PFSK-1 (cell line): Measurements from ENCODE around the gene PLA2G2A.

Source experiments
- FOXP2 ChIP-seq: optimal IDR thresholded peaks from 2 replicates; pipeline ENCODE3; 2011; ENCODE audit warnings: borderline replicate concordance, control low read depth, inconsistent platforms; ENCODE audit not compliant: insufficient read depth; ENCODE audit errors: extremely low read length, extremely low read depth
- POLR2AphosphoS5 ChIP-seq: IDR thresholded peaks from 2 replicates; pipeline ENCODE4 v1.6.1; 2012; ENCODE audit warnings: low read depth, mild to moderate bottlenecking, control low read depth, low read length, moderate library complexity
- SIN3A ChIP-seq: IDR thresholded peaks from 2 replicates; pipeline ENCODE4 v1.6.1; 2012; ENCODE audit warnings: mild to moderate bottlenecking, low read length, moderate library complexity, borderline replicate concordance; ENCODE audit not compliant: insufficient read depth
- TAF1 ChIP-seq: IDR thresholded peaks from 2 replicates; pipeline ENCODE4 v1.6.1; 2012; ENCODE audit warnings: low read length, control low read depth, borderline replicate concordance; ENCODE audit not compliant: insufficient read depth
- TF ChIP-seq, protein P1 (sequence below), 2 experiments: IDR thresholded peaks; 2 replicates each; pipeline versions ENCODE4 v1.6.1 to v1.8.0; 2011 to 2012; ENCODE audit warnings: low read depth in 2 of 2, low read length in 2 of 2, control low read depth in 1 of 2, inconsistent platforms in 1 of 2, mild to moderate bottlenecking in 1 of 2, moderate library complexity in 1 of 2; ENCODE audit not compliant: insufficient read depth in 1 of 2

The PLA2G2A gene

DNA sequence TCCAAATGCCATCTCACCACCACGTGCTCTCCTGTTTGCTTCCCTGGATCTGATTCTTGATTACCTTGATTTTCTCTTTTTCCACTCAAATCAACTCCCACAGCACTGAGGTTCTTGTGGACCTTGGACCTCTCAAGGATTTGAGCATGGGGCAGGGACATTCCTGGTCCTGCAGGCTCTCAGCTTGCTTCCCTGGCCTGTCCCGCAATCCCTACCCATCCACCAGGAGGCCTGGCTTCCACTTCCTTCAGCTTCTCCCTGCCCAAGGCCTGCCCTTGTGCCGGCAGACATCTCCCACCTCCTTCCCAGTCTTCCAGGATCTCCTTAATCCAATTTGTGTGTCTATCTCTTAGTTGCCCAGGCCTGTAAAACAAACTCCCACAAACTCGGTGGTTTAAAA is 21.6 kb downstream of the PLA2G2A start:
- TF ChIP-seq, protein P1, sequence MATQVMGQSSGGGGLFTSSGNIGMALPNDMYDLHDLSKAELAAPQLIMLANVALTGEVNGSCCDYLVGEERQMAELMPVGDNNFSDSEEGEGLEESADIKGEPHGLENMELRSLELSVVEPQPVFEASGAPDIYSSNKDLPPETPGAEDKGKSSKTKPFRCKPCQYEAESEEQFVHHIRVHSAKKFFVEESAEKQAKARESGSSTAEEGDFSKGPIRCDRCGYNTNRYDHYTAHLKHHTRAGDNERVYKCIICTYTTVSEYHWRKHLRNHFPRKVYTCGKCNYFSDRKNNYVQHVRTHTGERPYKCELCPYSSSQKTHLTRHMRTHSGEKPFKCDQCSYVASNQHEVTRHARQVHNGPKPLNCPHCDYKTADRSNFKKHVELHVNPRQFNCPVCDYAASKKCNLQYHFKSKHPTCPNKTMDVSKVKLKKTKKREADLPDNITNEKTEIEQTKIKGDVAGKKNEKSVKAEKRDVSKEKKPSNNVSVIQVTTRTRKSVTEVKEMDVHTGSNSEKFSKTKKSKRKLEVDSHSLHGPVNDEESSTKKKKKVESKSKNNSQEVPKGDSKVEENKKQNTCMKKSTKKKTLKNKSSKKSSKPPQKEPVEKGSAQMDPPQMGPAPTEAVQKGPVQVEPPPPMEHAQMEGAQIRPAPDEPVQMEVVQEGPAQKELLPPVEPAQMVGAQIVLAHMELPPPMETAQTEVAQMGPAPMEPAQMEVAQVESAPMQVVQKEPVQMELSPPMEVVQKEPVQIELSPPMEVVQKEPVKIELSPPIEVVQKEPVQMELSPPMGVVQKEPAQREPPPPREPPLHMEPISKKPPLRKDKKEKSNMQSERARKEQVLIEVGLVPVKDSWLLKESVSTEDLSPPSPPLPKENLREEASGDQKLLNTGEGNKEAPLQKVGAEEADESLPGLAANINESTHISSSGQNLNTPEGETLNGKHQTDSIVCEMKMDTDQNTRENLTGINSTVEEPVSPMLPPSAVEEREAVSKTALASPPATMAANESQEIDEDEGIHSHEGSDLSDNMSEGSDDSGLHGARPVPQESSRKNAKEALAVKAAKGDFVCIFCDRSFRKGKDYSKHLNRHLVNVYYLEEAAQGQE (IDR thresholded peaks at IDR 0.05; ENCODE audit: insufficient read depth in 1 of 2, low read depth in 2 of 2, low read length in 2 of 2) = no peak
- TF ChIP-seq TAF1 (no peak), FOXP2 (no peak), POLR2AphosphoS5 (no peak)

DNA sequence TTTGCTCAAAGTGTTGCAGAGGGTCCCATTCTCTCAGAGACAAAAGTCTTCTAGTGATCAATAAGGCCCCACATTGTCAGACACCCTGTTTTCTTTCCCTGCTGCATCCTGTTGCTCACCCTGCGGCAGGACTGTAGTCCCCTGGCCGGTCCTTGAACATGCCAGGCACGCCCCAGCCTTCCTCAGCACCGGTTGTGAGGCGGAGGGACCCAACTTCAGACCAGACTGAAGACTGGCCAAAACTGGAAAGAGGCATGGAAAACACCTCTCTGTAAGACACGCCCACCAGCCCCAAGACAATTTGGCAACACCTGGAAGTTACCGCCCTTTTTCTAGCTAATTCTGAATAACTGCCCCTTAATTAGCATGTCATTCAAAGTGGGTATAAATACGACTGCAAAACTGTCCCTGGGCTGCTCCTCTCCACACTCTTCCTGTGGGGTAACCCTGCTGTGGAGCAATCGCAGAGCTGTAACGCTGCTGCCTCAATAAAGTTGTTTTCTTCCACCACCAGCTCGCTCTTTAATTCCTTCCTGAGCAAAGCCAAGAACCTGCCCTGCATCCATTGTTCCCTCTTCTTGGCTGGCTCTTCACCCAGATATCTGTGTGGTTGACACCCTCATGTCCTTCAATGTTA is 23.8 kb downstream of the PLA2G2A start:
- TF ChIP-seq, protein P1 (IDR thresholded peaks at IDR 0.05; ENCODE audit: insufficient read depth in 1 of 2, low read depth in 2 of 2, low read length in 2 of 2) = no peak
- TF ChIP-seq FOXP2 (no peak), SIN3A (no peak)

DNA sequence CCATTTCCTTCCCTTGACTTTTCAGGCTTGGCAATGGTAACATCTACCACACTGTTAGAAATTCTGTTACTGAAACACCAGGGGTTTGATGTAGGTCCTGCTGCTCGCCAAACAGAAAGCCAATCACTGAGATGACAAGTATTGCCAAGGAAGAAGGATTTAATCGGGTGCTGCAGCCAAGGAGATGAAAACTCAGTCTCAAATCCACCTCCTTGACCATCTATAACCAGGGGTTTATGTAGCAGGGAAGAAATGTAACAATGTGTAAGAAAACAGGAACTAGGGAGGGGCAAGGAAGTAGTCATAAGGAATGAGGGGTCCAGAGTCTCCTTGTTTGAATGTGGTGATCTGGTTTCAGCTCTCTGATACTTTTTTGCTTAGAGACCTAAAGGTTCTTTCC is 25.4 kb downstream of the PLA2G2A start:
- no peak for TF ChIP-seq POLR2AphosphoS5

DNA sequence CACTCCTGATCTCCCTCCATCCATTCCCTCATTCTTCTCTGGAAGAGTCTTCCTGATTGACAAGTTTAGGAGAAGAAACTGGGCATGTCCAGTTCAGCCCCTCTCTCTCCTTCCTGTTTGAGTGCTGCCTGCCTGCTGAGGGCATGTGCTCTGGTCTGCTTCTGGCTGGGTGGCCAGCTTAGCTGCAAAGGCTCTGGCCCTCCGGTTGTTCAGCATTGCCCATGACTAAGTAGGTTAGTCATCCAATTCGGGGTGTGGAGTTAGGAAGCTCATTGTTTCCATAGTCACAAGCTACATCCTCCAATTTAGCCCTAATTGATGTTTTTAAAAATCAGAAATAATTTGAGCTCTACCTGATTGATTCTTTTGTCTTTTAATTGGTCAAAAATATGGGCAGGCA is 30.4 kb downstream of the PLA2G2A start:
- TF ChIP-seq TAF1 (no peak), SIN3A (no peak), POLR2AphosphoS5 (no peak), FOXP2 (no peak)
- TF ChIP-seq, protein P1 (IDR thresholded peaks at IDR 0.05; ENCODE audit: insufficient read depth in 1 of 2, low read depth in 2 of 2, low read length in 2 of 2) = no peak

DNA sequence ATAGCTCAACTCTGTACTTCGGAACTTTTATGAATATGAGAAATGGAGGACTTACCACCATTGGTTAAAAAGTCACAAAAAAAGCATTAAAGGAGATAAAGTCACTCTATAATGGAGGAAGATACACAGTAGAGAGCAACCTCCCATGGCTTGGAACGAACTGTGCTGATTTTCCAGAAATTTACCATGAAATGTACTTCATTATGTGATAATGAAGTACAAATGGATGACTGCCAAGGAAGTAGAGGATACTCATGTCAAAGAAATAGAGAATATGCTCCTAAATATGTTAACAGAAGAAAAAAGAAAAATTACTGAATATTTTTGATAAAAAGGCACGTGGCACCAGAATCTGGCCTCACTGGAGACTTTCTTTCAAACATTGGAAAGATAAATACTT is 32.4 kb downstream of the PLA2G2A start:
- TF ChIP-seq FOXP2 (no peak), POLR2AphosphoS5 (no peak), TAF1 (no peak), SIN3A (no peak)
- TF ChIP-seq, protein P1 (IDR thresholded peaks at IDR 0.05; ENCODE audit: insufficient read depth in 1 of 2, low read depth in 2 of 2, low read length in 2 of 2) = no peak
